GM18519 (cell line): ENCODE results near the gene CCDC30.

Experiments used
- ATAC-seq: cut with Tn5 transposase; IDR thresholded peaks from one replicate; pipeline ENCODE4 v1.9.1; 2021; ENCODE audit warnings: mild to moderate bottlenecking, moderate library complexity; ENCODE audit not compliant: unreplicated experiment, low FRiP score

CCDC30 gene

GRCh38 chr1:42684139-42684538 is 221.1 kb downstream of the CCDC30 start:
- ATAC-seq = no peak

- no peak for ATAC-seq
Measured at GRCh38 chr1:42686418-42686817, 223.3 kb downstream of the CCDC30 start.

GRCh38 chr1:42689912-42690311 is 226.8 kb downstream of the CCDC30 start:
- ATAC-seq = no peak

- ATAC-seq = no peak
Measured at GRCh38 chr1:42690477-42691156, 227.5 kb downstream of the CCDC30 start.

DNA sequence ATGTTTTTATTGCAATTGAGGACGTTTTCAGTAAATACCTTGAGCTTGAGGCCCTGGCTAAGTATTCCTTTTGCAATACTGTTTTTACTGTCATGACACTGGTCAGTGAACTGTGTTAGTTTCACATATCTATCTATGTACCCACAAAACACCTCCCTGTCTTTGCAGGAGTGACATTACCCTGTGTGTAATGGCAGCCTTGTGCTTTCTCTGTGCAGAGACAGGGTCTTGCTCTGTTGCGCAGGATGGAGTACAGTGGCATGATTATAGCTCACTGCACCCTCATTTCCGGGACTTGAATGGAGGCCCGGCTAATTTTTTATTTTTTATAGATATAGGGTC is 228.0 kb downstream of the CCDC30 start:
- ATAC-seq = no peak

GRCh38 chr1:42692461-42692860 is 229.4 kb downstream of the CCDC30 start:
- ATAC-seq = no peak

GRCh38 chr1:42692911-42693310 is 229.8 kb downstream of the CCDC30 start:
- ATAC-seq = no peak

DNA sequence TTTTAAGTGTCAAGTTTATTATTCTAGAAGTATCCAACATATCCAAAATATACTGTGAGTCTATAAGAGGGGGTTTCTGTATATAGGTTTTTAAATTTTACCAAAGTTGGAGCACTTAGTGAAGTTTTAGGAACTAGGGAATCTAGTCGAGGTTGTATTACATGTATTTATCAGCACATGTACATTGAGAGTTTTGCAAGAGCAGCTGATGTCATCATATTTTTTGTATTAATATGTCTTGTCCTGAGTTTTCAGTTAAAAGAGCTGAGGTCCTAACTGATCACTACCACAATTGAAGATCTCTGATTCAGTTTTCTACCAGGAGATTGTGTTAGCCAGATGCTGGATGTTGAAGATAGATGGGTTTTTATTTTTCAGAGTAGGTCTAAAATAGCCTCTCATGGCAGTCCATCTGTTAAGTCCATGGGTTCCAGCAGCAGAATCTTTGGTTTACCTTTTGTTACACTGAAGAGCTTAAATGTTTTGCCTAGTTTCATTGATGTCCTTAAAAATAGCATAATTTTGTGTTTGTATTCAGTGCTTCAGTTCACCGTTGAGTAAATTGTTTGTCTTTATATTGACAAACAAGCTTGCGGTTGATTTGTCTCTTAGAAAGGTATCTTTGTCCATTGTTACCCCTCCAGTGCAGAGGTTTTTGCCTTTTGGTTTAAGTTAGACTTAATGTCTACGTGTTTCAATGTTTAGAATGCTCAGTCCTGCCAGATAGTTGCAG is 235.2 kb downstream of the CCDC30 start:
- no peak for ATAC-seq

GRCh38 chr1:42700006-42700405 is 236.9 kb downstream of the CCDC30 start:
- no peak for ATAC-seq

DNA sequence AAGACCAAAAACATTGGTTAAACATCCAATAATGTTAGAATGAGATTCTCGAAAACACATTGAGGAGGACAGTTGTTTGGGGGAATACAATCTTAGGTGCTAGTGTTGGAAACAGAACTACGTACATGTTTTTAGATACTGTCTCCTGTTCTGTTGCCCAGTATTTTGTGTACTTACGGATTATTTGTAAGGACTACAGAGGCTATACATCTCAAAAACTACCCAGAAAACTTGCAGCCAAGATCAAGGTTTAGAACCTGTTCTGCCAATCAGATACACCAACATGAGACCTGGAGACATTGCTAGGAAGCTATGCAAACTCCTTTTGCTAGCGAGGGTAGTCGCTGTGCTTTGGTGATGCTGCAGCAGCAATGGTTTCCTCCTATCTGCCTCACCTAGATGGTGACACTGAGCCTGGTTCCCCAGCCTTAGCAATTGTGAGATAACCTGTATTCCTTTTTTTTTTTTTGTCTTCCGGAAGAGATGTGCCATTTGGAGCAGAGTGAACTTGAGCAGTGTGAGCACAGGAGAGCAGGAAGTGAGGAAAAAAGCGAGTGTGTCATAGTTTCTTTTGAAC is 240.9 kb downstream of the CCDC30 start:
- ATAC-seq = no peak
